ENCODE measurements around the gene MEG3.

DNA sequence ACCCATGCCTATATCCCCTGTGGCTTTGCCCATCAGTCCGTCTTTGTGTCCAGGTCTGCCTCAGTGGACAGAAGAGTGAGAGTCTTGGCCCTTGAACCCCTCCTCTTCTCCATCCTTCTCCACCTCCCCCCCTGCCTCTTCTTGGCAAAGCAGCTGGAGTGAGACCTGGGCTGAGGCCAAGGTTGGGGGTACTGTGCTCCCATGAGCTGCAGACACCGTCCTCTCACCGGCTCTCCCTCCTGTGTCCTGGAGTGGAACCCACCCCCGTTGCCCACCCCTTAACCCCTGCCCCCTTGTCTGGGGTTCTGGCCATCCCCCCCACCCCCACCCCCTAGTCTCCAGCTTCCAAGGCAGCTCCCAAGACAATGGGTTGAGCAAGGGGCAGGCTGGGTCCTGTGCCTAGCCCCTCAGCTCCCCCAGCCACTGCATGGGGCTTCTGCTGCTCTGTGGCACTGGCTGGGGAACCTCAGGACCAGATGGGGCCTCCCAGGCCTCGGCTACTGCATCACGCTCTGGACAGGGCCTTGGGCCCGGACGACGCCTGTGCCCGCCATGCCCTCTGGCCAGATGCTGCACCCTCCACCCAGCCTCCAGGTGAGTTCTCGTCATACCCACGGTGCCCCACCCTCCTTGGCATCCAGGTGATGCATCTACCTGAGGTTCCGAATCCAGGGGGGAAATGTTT, 41.9 kb downstream of the MEG3 start:
- TF ChIP-seq, protein P1, sequence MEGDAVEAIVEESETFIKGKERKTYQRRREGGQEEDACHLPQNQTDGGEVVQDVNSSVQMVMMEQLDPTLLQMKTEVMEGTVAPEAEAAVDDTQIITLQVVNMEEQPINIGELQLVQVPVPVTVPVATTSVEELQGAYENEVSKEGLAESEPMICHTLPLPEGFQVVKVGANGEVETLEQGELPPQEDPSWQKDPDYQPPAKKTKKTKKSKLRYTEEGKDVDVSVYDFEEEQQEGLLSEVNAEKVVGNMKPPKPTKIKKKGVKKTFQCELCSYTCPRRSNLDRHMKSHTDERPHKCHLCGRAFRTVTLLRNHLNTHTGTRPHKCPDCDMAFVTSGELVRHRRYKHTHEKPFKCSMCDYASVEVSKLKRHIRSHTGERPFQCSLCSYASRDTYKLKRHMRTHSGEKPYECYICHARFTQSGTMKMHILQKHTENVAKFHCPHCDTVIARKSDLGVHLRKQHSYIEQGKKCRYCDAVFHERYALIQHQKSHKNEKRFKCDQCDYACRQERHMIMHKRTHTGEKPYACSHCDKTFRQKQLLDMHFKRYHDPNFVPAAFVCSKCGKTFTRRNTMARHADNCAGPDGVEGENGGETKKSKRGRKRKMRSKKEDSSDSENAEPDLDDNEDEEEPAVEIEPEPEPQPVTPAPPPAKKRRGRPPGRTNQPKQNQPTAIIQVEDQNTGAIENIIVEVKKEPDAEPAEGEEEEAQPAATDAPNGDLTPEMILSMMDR (IDR thresholded peaks at IDR 0.05; ENCODE audit: poor library complexity, severe bottlenecking): no peak
- TF ChIP-seq EZH2 (IDR thresholded peaks at IDR 0.05; ENCODE audit: borderline replicate concordance, insufficient read depth, low read length, poor library complexity, severe bottlenecking): no peak
- no peak for TF ChIP-seq POLR2AphosphoS5 (IDR thresholded peaks at IDR 0.05)
- no peak for TF ChIP-seq SMC3 (conservative IDR thresholded peaks at IDR 0.05; ENCODE audit: poor library complexity)
- TF ChIP-seq EP300 (conservative IDR thresholded peaks at IDR 0.05; ENCODE audit: poor library complexity, severe bottlenecking): no peak
- no peak for TF ChIP-seq MXI1 (conservative IDR thresholded peaks at IDR 0.05; ENCODE audit: poor library complexity, severe bottlenecking)
- TF ChIP-seq, protein P2, sequence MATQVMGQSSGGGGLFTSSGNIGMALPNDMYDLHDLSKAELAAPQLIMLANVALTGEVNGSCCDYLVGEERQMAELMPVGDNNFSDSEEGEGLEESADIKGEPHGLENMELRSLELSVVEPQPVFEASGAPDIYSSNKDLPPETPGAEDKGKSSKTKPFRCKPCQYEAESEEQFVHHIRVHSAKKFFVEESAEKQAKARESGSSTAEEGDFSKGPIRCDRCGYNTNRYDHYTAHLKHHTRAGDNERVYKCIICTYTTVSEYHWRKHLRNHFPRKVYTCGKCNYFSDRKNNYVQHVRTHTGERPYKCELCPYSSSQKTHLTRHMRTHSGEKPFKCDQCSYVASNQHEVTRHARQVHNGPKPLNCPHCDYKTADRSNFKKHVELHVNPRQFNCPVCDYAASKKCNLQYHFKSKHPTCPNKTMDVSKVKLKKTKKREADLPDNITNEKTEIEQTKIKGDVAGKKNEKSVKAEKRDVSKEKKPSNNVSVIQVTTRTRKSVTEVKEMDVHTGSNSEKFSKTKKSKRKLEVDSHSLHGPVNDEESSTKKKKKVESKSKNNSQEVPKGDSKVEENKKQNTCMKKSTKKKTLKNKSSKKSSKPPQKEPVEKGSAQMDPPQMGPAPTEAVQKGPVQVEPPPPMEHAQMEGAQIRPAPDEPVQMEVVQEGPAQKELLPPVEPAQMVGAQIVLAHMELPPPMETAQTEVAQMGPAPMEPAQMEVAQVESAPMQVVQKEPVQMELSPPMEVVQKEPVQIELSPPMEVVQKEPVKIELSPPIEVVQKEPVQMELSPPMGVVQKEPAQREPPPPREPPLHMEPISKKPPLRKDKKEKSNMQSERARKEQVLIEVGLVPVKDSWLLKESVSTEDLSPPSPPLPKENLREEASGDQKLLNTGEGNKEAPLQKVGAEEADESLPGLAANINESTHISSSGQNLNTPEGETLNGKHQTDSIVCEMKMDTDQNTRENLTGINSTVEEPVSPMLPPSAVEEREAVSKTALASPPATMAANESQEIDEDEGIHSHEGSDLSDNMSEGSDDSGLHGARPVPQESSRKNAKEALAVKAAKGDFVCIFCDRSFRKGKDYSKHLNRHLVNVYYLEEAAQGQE (IDR thresholded peaks at IDR 0.05; ENCODE audit: borderline replicate concordance): no peak
- no peak for TF ChIP-seq TAF1 (IDR thresholded peaks at IDR 0.05; ENCODE audit: low read depth)
- no peak for TF ChIP-seq RAD21 (conservative IDR thresholded peaks at IDR 0.05)

Data from neural cell (in vitro differentiated cells).